K562 (cell line): ENCODE results near the gene IFNW1. TPM values are rescaled to one million over a fixed set of nuclear protein-coding genes. Genes with fewer than 3 reads are reported as not detected.

Experiments used
- ATAC-seq: fragments of 200-7000 bp; cut with Tn5 transposase; 3 replicates; pipeline ENCODE4 v1.9.1; 2020; ENCODE audit warnings: moderate library complexity
- BruUV-seq: library from RNA; stranded (reverse); fragments of 400-500 nt; replicated peaks from 2 replicates; lab custom pipeline; 2021; lab: Mats Ljungman, UMichigan
- CTCF ChIA-PET: fragments of 300-600 bp; formaldehyde crosslinking; extraction: SDS; loops from one replicate; lab custom pipeline; 2021; ENCODE audit warnings: low intra/inter-chr PET ratio; lab: Yijun Ruan, JAX
- POLR2A ChIA-PET: fragments of 300-600, 350-650 bp; sonication (Branson Sonifier 250); formaldehyde crosslinking; extraction: SDS; loops from one replicate; lab custom pipeline; 2021; ENCODE audit warnings: antibody characterized with exemption, inconsistent platforms; lab: Yijun Ruan, JAX
- DNase-seq, 4 experiments: peaks; one replicate each; pipeline versions ENCODE4 v3.0.0 to v3.0.0-alpha.2; 2011 to 2018; ENCODE audit warnings: low spot score in 3 of 4, mixed read lengths in 3 of 4; ENCODE audit errors: extremely low read depth in 1 of 4
- FAIRE-seq: peaks from 2 replicates; lab custom pipeline; 2011; peaks lifted over from hg19 to GRCh38; lab: Jason Lieb, UNC
- H2AFZ ChIP-seq: 2 replicates; pipeline ENCODE4 v1.6.0; 2011; ENCODE audit warnings: low read depth, low read length, control low read depth, inconsistent platforms
- H3K27ac ChIP-seq: fragments of 200-600 bp; 3 replicates; pipeline ENCODE4 v1.8.0; 2011; ENCODE audit warnings: low read depth, mild to moderate bottlenecking, control low read depth, inconsistent platforms, low read length, moderate library complexity, mixed read lengths; ENCODE audit errors: extremely low read depth
- H3K27me3 ChIP-seq, 2 experiments: fragments of 300-600 bp in 1 of 2; 2 replicates in 1 of 2; 3 replicates in 1 of 2; pipeline versions ENCODE4 v1.6.0 to v1.8.0; 2011; ENCODE audit warnings: inconsistent platforms in 2 of 2, low read length in 2 of 2, mild to moderate bottlenecking in 1 of 2, mixed read lengths in 1 of 2, moderate library complexity in 1 of 2; ENCODE audit not compliant: control insufficient read depth in 2 of 2, insufficient read depth in 2 of 2
- H3K36me3 ChIP-seq: fragments of 300-600 bp; 3 replicates; pipeline ENCODE4 v1.8.0; 2011; ENCODE audit warnings: mild to moderate bottlenecking, low read length, inconsistent platforms; ENCODE audit not compliant: control insufficient read depth, insufficient read depth
- H3K4me1 ChIP-seq, 2 experiments: fragments of 200-600 bp in 1 of 2; replicated peaks in 1 of 2; 2 replicates in 1 of 2; 3 replicates in 1 of 2; pipeline versions ENCODE4 v1.5.1 to v1.8.0; 2011; ENCODE audit warnings: inconsistent platforms in 2 of 2, low read length in 2 of 2, mild to moderate bottlenecking in 1 of 2, mixed read lengths in 1 of 2, moderate library complexity in 1 of 2; ENCODE audit not compliant: control insufficient read depth in 2 of 2, insufficient read depth in 2 of 2
- H3K4me2 ChIP-seq: 2 replicates; pipeline ENCODE4 v1.6.1; 2011; ENCODE audit warnings: low read length, control low read depth, inconsistent platforms, mixed read lengths; ENCODE audit not compliant: insufficient read depth
- H3K4me3 ChIP-seq: fragments of 200-600 bp; sonication (generic), shearing (Covaris generic); 2 replicates; pipeline ENCODE4 v1.5.1; 2016; ENCODE audit warnings: control low read depth, inconsistent platforms
- H3K79me2 ChIP-seq: fragments of 200-600 bp; 3 replicates; pipeline ENCODE4 v1.8.0; 2011; ENCODE audit warnings: low read length, inconsistent platforms; ENCODE audit not compliant: control insufficient read depth, insufficient read depth
- H3K9ac ChIP-seq, 2 experiments: 2 replicates each; pipeline versions ENCODE4 v1.6.0 to v1.6.1; 2011; ENCODE audit warnings: low read depth in 2 of 2, low read length in 2 of 2, control low read depth in 1 of 2, inconsistent platforms in 1 of 2, mild to moderate bottlenecking in 1 of 2, mixed read lengths in 1 of 2; ENCODE audit not compliant: insufficient read depth in 1 of 2
- H3K9me1 ChIP-seq: one replicate; pipeline ENCODE4 v1.6.0; 2011; ENCODE audit warnings: inconsistent platforms, mild to moderate bottlenecking, low read length, moderate library complexity; ENCODE audit not compliant: control insufficient read depth, insufficient read depth
- H3K9me3 ChIP-seq: replicated peaks from 2 replicates; pipeline ENCODE4 v1.5.1; 2011; ENCODE audit warnings: low read depth, low read length, inconsistent platforms; ENCODE audit not compliant: control insufficient read depth, insufficient read depth
- H4K20me1 ChIP-seq: replicated peaks from 2 replicates; pipeline ENCODE4 v1.6.1; 2011; ENCODE audit warnings: low read length, inconsistent platforms, mixed read lengths; ENCODE audit not compliant: control insufficient read depth, insufficient read depth
- E2F3 ChIP-seq: fragments of 250-450 bp; sonication (Bioruptor Pico); IDR thresholded peaks from 2 replicates; pipeline ENCODE4 v1.4.0; 2020; ENCODE audit warnings: mild to moderate bottlenecking
- FOS ChIP-seq: IDR thresholded peaks from 3 replicates; pipeline ENCODE4 v1.6.1; 2011; ENCODE audit not compliant: insufficient read length; ENCODE audit errors: extremely low read depth
- GABPB1 ChIP-seq: sonication (generic); formaldehyde crosslinking; IDR thresholded peaks from 2 replicates; pipeline ENCODE4 v1.8.0; 2022; ENCODE audit warnings: mild to moderate bottlenecking, missing genetic modification reagents
- GTF3C2 ChIP-seq: IDR thresholded peaks from 3 replicates; pipeline ENCODE4 v1.6.1; 2011; ENCODE audit warnings: borderline replicate concordance, mild to moderate bottlenecking, moderate library complexity; ENCODE audit not compliant: insufficient read length; ENCODE audit errors: extremely low read depth
- POLR2AphosphoS5 ChIP-seq: IDR thresholded peaks from 2 replicates; pipeline ENCODE4 v1.6.1; 2011; ENCODE audit warnings: mild to moderate bottlenecking, low read depth, low read length, moderate library complexity; ENCODE audit not compliant: control insufficient read depth, insufficient read depth
- SP2 ChIP-seq: IDR thresholded peaks from 2 replicates; pipeline ENCODE4 v1.6.1; 2011; ENCODE audit warnings: mild to moderate bottlenecking, low read depth, low read length, moderate library complexity; ENCODE audit not compliant: poor library complexity, severe bottlenecking; ENCODE audit errors: extremely low read depth
- SUPT5H ChIP-seq: fragments of 450-650 bp; IDR thresholded peaks from 2 replicates; pipeline ENCODE4 v1.6.1; 2016
- ZBTB26 ChIP-seq: fragments of 450-650 bp; formaldehyde crosslinking; IDR thresholded peaks from 2 replicates; pipeline ENCODE4 v1.4.0; 2022; ENCODE audit warnings: missing genetic modification characterization
- ZNF12 ChIP-seq: sonication (generic); formaldehyde crosslinking; IDR thresholded peaks from 2 replicates; pipeline ENCODE4 v1.4.0; 2020; ENCODE audit warnings: mild to moderate bottlenecking, missing genetic modification reagents
- ZNF318 ChIP-seq, 2 experiments: fragments of 450-650 bp; IDR thresholded peaks; 2 replicates each; pipeline ENCODE4 v1.6.1; 2016; ENCODE audit warnings: mild to moderate bottlenecking in 2 of 2, borderline replicate concordance in 1 of 2, low read depth in 1 of 2, moderate library complexity in 1 of 2
- ZNF431 ChIP-seq: sonication (generic); formaldehyde crosslinking; IDR thresholded peaks from 2 replicates; pipeline ENCODE4 v1.8.0; 2022; ENCODE audit warnings: mild to moderate bottlenecking, missing genetic modification reagents
- WGBS: fragments of 100-300 bp; shearing (Covaris generic); methylation state at CpG from one replicate; pipeline ENCODE4 v1.1.6; 2016; ENCODE audit warnings: low coverage, mixed read lengths; ENCODE audit not compliant: insufficient coverage; ENCODE audit errors: missing lambda C conversion rate; 5-methylcytosine and 5-hydroxymethylcytosine counted together
- in situ Hi-C: fragments of 300-500 bp; cut with MboI; formaldehyde crosslinking; loops from 4 replicates; pipeline ENCODE4 v1.15.0; 2018; ENCODE audit warnings: inconsistent platforms, mixed read lengths
- intact Hi-C: fragments of 100-400 bp; cut with micrococcal nuclease; formaldehyde crosslinking; loops from 2 replicates; pipeline ENCODE4 v1.14.2; 2022
- polyA plus RNA-seq, 8 experiments: library from polyadenylated mRNA; depleted of rRNA in 4 of 8; stranded (reverse) in 5 of 8; unstranded in 3 of 8; fragments of >200 nt; fragmentation: Nextera tagmentation in 2 of 8; fragmentation: Illumina TruSeq in 1 of 8; extraction: Ambion mirVana in 2 of 8; extraction: Trizol in 1 of 8; gene quantifications; 2 replicates each; pipeline versions ENCODE4 v1.2.1 to v1.2.3, GENCODE V29; 2011 to 2014; ENCODE audit warnings: inconsistent platforms in 1 of 8, missing spikeins in 1 of 8
- total RNA-seq, 7 experiments: library from RNA; depleted of rRNA in 6 of 7; stranded (reverse); fragments of >200 nt in 6 of 7; fragmentation: Illumina TruSeq in 2 of 7; extraction: Trizol in 2 of 7; gene quantifications; 2 replicates each; pipeline versions ENCODE4 v1.2.1 to v1.2.3, GENCODE V29; 2011 to 2021; ENCODE audit warnings: low replicate concordance in 1 of 7

IFNW1 gene
- total and polyA plus RNA-seq, 9 of the 15 experiments (the other 6 are each of a cell fraction or from before 2014, with no cell fraction given): not detected

GRCh38 chr9:21097817-21098216 lies 43.8 kb downstream of the IFNW1 start:
- H3K27ac ChIP-seq: no peak overlapping the region
- no TSS peak for BruUV-seq
- H3K9me1 ChIP-seq: no peaks in the 10 kb centered on the region
- no peak overlapping the region for H2AFZ ChIP-seq
- ATAC-seq (no peak), DNase-seq (no peak), FAIRE-seq (no peak)
- no peak overlapping the region for H3K4me3 ChIP-seq
- H3K4me1 ChIP-seq: no peaks in the 10 kb centered on the region
- WGBS: no CpG with 5 or more reads among the region's 2 CpGs
- intact Hi-C loops (no loop called here), in situ Hi-C loops (no loop called here)
- H4K20me1 ChIP-seq: no peaks in the 10 kb centered on the region
- no peaks in the 10 kb centered on the region for H3K9me3 ChIP-seq
- H3K4me2 ChIP-seq: no peak overlapping the region
- POLR2A ChIA-PET: no interaction called here
- H3K9ac ChIP-seq: no peak overlapping the region
- no peaks in the 10 kb centered on the region for H3K27me3 ChIP-seq
- CTCF ChIA-PET: no interaction called here
- H3K36me3 ChIP-seq: no peaks in the 10 kb centered on the region
- H3K79me2 ChIP-seq: no peaks in the 10 kb centered on the region
- TF ChIP-seq E2F3 (CRISPR knock-in tag) (no peak), GABPB1 (no peak), GTF3C2 (no peak), ZNF12 (CRISPR knock-in tag) (no peak), SUPT5H (no peak), SP2 (no peak), ZNF318 (IDR thresholded peaks at IDR 0.05; ENCODE audit: borderline replicate concordance in 1 of 2, low read depth in 1 of 2) (no peak), ZNF431 (CRISPR knock-in tag) (no peak), FOS (no peak), POLR2AphosphoS5 (no peak), ZBTB26 (no peak)
